ENCODE data around the gene CCDC148. TPM values are rescaled to one million over a fixed set of nuclear protein-coding genes. Genes with fewer than 3 reads are reported as not detected.

The CCDC148 gene
- total and polyA plus RNA-seq, 8 donors = 0.64 to 6.0 (median 3.5) TPM

GRCh38 chr2:158291544-158292180, 164.9 kb downstream of the CCDC148 start:
- H3K9me3 ChIP-seq = peaks cover 0 to 4% of the 10 kb centered on the region in 2 donors
- no peaks in the 10 kb centered on the region for H3K36me3 ChIP-seq
- no peak overlapping the region for H3K4me3 ChIP-seq
- DNase-seq = peak in 1 of 4 donors; percentile 35
- ATAC-seq = no peak
- H3K27me3 ChIP-seq = no peaks in the 10 kb centered on the region
- no peak for TF ChIP-seq CTCF (IDR thresholded peaks at IDR 0.05)
- intact Hi-C loops (cut with DNase I) = no loop called here
- no peak overlapping the region for H3K27ac ChIP-seq
- H3K4me1 ChIP-seq = no peaks in the 10 kb centered on the region

- Histone ChIP-seq H3K4me1 (no peaks in the 10 kb centered on the region), H3K36me3 (no peaks in the 10 kb centered on the region), H3K4me3 (no peak overlapping the region), H3K27me3 (no peaks in the 10 kb centered on the region), H3K9me3 (peaks cover 0 to 7% of the 10 kb centered on the region in 2 donors), H3K27ac (no peak overlapping the region)
- TF ChIP-seq CTCF (IDR thresholded peaks at IDR 0.05) = no peak
- intact Hi-C loops (cut with DNase I) = no loop called here
- ATAC-seq (no peak), DNase-seq (no peak)
Observed at GRCh38 chr2:158290225-158290624, 166.3 kb downstream of the CCDC148 start.

GRCh38 chr2:158276619-158277471, 179.7 kb downstream of the CCDC148 start:
- H3K4me3 ChIP-seq = no peak overlapping the region
- ATAC-seq = no peak
- H3K27me3 ChIP-seq = no peaks in the 10 kb centered on the region
- no peaks in the 10 kb centered on the region for H3K36me3 ChIP-seq
- intact Hi-C loops (cut with DNase I) = no loop called here
- H3K27ac ChIP-seq = no peak overlapping the region
- no peak for TF ChIP-seq CTCF (IDR thresholded peaks at IDR 0.05)
- no peak for DNase-seq
- no peaks in the 10 kb centered on the region for H3K4me1 ChIP-seq
- no peaks in the 10 kb centered on the region for H3K9me3 ChIP-seq

GRCh38 chr2:158273791-158274190, 182.8 kb downstream of the CCDC148 start:
- Histone ChIP-seq H3K4me1 (no peaks in the 10 kb centered on the region), H3K4me3 (no peak overlapping the region), H3K9me3 (no peaks in the 10 kb centered on the region), H3K36me3 (no peaks in the 10 kb centered on the region), H3K27ac (no peak overlapping the region), H3K27me3 (no peaks in the 10 kb centered on the region)
- ATAC-seq (no peak), DNase-seq (peak in 2 of 4 donors; percentile 9 to 20)
- no peak for TF ChIP-seq CTCF (IDR thresholded peaks at IDR 0.05)
- intact Hi-C loops (cut with DNase I) = no loop called here

- DNase-seq (peak in 2 of 4 donors; percentile 7 to 14), ATAC-seq (no peak)
- Histone ChIP-seq H3K4me1 (no peaks in the 10 kb centered on the region), H3K27ac (no peak overlapping the region), H3K27me3 (no peaks in the 10 kb centered on the region), H3K4me3 (no peak overlapping the region), H3K36me3 (no peaks in the 10 kb centered on the region), H3K9me3 (no peaks in the 10 kb centered on the region)
- TF ChIP-seq CTCF (IDR thresholded peaks at IDR 0.05) = no peak
- intact Hi-C loops (cut with DNase I) = no loop called here
Observed at GRCh38 chr2:158270536-158270935, 186.0 kb downstream of the CCDC148 start.
